Measurements from ENCODE around the gene CRIM1. TPM values are rescaled to one million over a fixed set of nuclear protein-coding genes. Genes with fewer than 3 reads are reported as not detected.

The CRIM1 gene
- total RNA-seq, 1 donor from 2014 or later, result 21.7 TPM

GRCh38 chr2:36569267-36569856, 213.8 kb downstream of the CRIM1 start:
- ATAC-seq (no peak), DNase-seq (ENCODE audit: missing footprints) (no peak)
- intact Hi-C loops (cut with DNase I), result no loop called here

- ATAC-seq (no peak), DNase-seq (ENCODE audit: missing footprints) (no peak)
- intact Hi-C loops (cut with DNase I), result no loop called here
These were observed 214.8 kb downstream of the CRIM1 start for GRCh38 chr2:36570416-36570815.

GRCh38 chr2:36572054-36572718, 216.6 kb downstream of the CRIM1 start:
- no peak for DNase-seq (ENCODE audit: missing footprints)
- no peak for ATAC-seq
- intact Hi-C loops (cut with DNase I), result no loop called here

GRCh38 chr2:36572719-36573059, 217.1 kb downstream of the CRIM1 start:
- intact Hi-C loops (cut with DNase I), result no loop called here
- DNase-seq (ENCODE audit: missing footprints) (no peak), ATAC-seq (no peak)

GRCh38 chr2:36573165-36573564, 217.6 kb downstream of the CRIM1 start:
- intact Hi-C loops (cut with DNase I), result no loop called here
- ATAC-seq, result no peak
- no peak for DNase-seq (ENCODE audit: missing footprints)

GRCh38 chr2:36574560-36574959, 219.0 kb downstream of the CRIM1 start:
- DNase-seq (ENCODE audit: missing footprints), result no peak
- intact Hi-C loops (cut with DNase I), result no loop called here

GRCh38 chr2:36577884-36578283, 222.3 kb downstream of the CRIM1 start:
- intact Hi-C loops (cut with DNase I), result no loop called here
- ATAC-seq (no peak), DNase-seq (ENCODE audit: missing footprints) (no peak)

More at GRCh38 chr2:36574560-36574959, 219.0 kb downstream of the CRIM1 start:
- no peak for ATAC-seq

- DNase-seq (ENCODE audit: missing footprints) (no peak), ATAC-seq (no peak)
- intact Hi-C loops (cut with DNase I), result no loop called here
These were observed 223.0 kb downstream of the CRIM1 start for GRCh38 chr2:36578343-36579296.

GRCh38 chr2:36579297-36579664, 223.7 kb downstream of the CRIM1 start:
- no peak for DNase-seq (ENCODE audit: missing footprints)
- no peak for ATAC-seq
- intact Hi-C loops (cut with DNase I), result no loop called here

GRCh38 chr2:36582538-36582937, 227.0 kb downstream of the CRIM1 start:
- ATAC-seq (no peak), DNase-seq (ENCODE audit: missing footprints) (no peak)
- intact Hi-C loops (cut with DNase I), result no loop called here

GRCh38 chr2:36582951-36583350, 227.4 kb downstream of the CRIM1 start:
- intact Hi-C loops (cut with DNase I), result no loop called here
- DNase-seq (ENCODE audit: missing footprints) (no peak), ATAC-seq (no peak)

- no peak for DNase-seq (ENCODE audit: missing footprints)
- intact Hi-C loops (cut with DNase I), result no loop called here
- no peak for ATAC-seq
These were observed 228.7 kb downstream of the CRIM1 start for GRCh38 chr2:36584148-36584794.

- intact Hi-C loops (cut with DNase I), result no loop called here
- no peak for DNase-seq (ENCODE audit: missing footprints)
- ATAC-seq, result no peak
These were observed 231.1 kb downstream of the CRIM1 start for GRCh38 chr2:36586672-36587071.

- DNase-seq (ENCODE audit: missing footprints) (no peak), ATAC-seq (no peak)
- intact Hi-C loops (cut with DNase I), result no loop called here
These were observed 231.5 kb downstream of the CRIM1 start for GRCh38 chr2:36587101-36587500.

- intact Hi-C loops (cut with DNase I), result no loop called here
These were observed 232.0 kb downstream of the CRIM1 start for GRCh38 chr2:36587556-36587955.

GRCh38 chr2:36589230-36589630, 233.7 kb downstream of the CRIM1 start:
- ATAC-seq (peak; percentile 48), DNase-seq (ENCODE audit: missing footprints) (no peak)
- intact Hi-C loops (cut with DNase I), result no loop called here

More at GRCh38 chr2:36587556-36587955, 232.0 kb downstream of the CRIM1 start:
- DNase-seq (ENCODE audit: missing footprints), result no peak
- ATAC-seq, result no peak

- ATAC-seq, result no peak
- no peak for DNase-seq (ENCODE audit: missing footprints)
- intact Hi-C loops (cut with DNase I), result no loop called here
These were observed 239.3 kb downstream of the CRIM1 start for GRCh38 chr2:36594849-36595248.

- ATAC-seq, result no peak
- intact Hi-C loops (cut with DNase I), result no loop called here
- DNase-seq (ENCODE audit: missing footprints), result no peak
These were observed 240.8 kb downstream of the CRIM1 start for GRCh38 chr2:36596397-36596796.

- intact Hi-C loops (cut with DNase I), result loop anchor here (1.0 kb wide), 1 partner anchor 243 kb away; no protein-coding TSS in a partner anchor
- no peak for DNase-seq (ENCODE audit: missing footprints)
- ATAC-seq, result no peak
These were observed 241.5 kb downstream of the CRIM1 start for GRCh38 chr2:36597003-36597531.

Data from Right ventricle myocardium inferior (tissue), 1 donor.